8988T (cell line): ENCODE measurements around the gene PAX9.
"Not testable (repeated sequence)": the region's sequence is repeated elsewhere in the genome, so short reads cannot be mapped to it uniquely, and the experiment has no call there.

Experiments used
- DNase-seq: peaks from one replicate; pipeline ENCODE4 v3.0.0; 2011

The PAX9 gene

DNA sequence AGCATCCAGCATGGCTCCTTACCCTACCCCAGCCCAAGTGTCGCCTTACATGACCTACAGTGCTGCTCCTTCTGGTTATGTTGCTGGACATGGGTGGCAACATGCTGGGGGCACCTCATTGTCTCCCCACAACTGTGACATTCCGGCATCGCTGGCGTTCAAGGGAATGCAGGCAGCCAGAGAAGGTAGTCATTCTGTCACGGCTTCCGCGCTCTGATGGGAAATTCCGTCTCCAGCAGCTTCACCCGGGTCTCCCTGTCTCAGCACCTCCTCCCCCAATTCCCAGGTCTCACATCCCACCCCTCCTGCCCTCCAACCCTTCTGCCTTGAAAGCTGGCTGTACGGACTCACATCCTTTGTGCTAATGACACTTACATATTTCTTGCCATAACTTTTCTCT is 14.6 kb downstream of the PAX9 start:
- DNase-seq, result no peak

- no peak for DNase-seq
Measured at GRCh38 chr14:36682338-36682737, 20.7 kb downstream of the PAX9 start.

- DNase-seq, result no peak
Measured at GRCh38 chr14:36683083-36683724, 21.5 kb downstream of the PAX9 start.

- DNase-seq, result no peak
Measured at GRCh38 chr14:36684946-36685345, 23.3 kb downstream of the PAX9 start.

- DNase-seq, result no peak
Measured at GRCh38 chr14:36690311-36691040, 28.8 kb downstream of the PAX9 start.

DNA sequence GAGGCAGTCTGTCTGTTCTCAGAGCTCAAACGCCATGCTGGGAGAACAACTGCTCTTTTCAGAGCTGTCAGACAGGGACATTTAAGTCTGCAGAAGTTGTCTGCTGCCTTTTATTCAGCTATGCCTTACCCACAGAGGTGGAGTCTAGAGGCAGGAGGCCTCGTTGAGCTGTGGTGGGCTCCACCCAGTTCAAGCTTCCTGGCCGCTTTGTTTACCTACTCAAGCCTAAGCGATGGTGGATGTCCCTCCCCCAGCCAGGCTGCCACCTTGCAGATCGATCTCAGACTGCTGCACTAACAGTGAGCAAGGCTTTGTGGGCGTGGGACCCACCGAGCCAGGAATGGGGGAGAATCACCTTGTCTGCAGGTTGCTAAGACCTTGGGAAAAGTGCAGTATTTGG is 37.8 kb downstream of the PAX9 start:
- not testable (repeated sequence) for DNase-seq

GRCh38 chr14:36700651-36701050 is 39.0 kb downstream of the PAX9 start:
- DNase-seq, result no peak

DNA sequence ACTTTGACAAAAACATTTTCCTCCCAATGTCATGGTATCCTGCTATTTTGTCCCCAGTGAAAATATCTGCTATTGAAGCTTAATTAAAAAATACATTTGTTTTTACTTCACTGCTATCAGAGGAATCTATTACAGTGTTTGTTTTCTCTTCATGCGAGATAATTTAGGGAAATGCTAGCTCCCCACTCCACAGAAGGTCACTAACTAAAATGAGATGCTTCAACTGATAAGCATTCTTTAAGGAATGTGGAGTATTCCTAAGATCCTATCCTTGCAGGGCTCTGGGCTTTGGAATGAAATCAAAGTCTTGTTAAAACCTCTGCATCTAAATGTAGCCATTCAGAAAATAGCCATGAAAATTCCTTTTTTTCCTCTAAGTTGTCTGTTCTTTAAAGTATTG is 39.5 kb downstream of the PAX9 start:
- DNase-seq, result no peak

DNA sequence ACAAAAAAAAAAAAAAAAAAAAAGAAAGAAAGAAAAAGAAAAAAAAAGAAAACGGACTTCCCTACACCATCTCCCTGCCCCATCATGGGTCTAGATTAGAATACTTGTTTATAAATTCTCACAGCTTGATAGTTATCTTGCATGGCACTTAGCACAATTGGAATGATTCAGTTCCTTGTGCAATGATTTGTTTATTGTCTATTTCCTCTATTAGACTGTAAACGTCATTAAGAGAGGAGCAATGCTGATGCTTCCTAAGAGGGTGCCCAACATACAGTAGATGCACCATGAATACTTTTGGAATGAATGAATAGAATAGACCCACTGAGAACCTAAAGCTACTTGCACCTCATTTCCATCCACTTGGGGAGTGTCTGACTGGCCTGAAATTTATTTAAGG is 40.8 kb downstream of the PAX9 start:
- no peak for DNase-seq

- DNase-seq, result no peak
Measured at GRCh38 chr14:36707570-36707969, 45.9 kb downstream of the PAX9 start.

GRCh38 chr14:36713960-36714703 is 52.5 kb downstream of the PAX9 start:
- no peak for DNase-seq

- no peak for DNase-seq
Measured at GRCh38 chr14:36716614-36717184, 55.0 kb downstream of the PAX9 start.

- DNase-seq, result no peak
Measured at GRCh38 chr14:36717363-36717762, 55.7 kb downstream of the PAX9 start.

DNA sequence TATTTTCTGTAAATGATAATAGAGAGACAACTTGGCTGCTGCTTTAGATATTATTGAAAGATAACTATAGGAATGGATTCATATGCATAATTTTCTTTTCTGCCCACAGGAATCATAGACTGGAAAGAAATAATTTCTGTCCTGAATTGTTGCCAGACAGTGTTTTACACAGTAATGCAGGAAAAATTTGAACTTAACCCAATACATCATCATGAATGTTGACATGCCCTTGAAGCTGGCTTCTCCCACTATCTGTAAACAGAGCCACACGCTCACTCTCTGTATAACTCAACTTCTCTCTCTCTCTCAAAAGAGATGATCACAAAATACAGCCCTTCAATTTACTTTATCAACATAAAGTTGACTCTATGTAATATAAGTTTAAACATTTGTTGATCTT is 56.6 kb downstream of the PAX9 start:
- no peak for DNase-seq

GRCh38 chr14:36719823-36720222 is 58.2 kb downstream of the PAX9 start:
- DNase-seq, result no peak

DNA sequence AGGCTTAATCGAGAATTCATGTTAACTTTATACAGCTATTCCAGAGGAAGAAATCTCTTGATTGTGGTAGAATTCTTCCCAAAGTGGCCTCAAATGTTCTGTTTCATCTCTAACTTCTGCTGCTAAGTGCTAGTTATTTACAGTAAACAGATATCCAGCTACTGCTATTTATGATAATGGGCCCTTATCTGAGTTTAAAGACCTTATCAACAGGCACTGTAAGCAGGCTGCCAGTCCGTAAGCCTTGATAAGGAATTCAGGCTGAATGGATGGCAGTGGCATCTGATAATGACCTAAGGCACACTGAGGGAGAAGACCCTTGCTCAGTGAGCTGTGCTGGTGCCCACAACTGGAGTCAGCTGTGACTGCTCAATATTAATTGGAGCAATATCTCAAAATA is 59.0 kb downstream of the PAX9 start:
- no peak for DNase-seq

DNA sequence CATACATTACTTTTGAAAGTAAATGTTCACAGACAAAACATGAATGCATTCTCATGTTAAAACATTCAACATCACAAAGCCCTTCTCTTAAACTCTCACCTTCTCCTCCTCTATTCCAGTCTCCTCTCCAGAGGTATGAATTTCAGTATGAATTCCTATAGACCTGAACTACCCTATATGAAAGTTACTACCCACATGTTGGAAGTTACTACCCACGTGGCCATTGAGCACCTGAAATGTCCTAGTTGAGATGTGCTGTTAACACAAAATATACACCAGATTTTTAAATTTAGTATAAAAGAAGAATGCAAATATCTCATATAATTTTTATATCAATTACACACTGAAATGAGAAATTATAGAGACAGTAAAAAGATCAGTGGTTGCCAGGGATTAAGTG is 60.2 kb downstream of the PAX9 start:
- DNase-seq, result no peak

DNA sequence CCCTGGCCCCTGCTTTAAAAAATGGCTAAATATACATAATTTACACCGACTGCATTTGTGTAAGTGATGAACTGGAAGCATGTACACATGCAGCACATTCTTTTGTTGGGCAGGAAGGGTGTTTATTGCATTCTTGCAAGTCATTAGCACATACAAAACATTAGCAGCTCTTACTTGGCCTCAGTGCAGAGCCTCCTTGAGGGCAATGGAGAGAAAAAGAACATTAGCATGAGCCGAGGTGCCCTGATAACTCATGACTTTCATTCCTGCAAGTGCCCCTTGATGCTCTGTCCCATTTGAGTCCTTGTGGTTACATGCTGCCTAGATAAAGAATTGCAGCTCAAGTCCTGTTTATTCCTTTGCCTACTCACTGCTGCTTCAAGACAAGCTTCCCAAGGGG is 61.9 kb downstream of the PAX9 start:
- no peak for DNase-seq

DNA sequence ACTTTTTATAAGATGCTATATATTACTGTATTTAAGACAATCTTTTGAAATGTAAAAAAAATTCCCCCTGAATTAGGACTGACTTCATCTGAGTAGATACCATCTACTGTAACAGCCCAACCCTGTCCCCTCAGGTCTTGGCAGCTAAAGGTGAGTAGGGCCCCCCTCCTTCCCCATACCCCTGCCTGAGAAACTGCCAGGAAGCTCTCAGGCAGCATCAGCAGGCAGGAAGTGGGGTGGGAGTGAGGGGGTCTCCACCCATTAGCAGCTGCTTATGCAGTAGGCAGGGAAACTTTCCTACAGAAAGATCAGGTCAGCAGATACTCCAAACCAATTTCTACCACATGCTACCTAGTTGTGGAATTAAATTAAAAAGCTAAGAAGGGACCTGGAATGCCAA is 62.5 kb downstream of the PAX9 start:
- DNase-seq, result no peak

DNA sequence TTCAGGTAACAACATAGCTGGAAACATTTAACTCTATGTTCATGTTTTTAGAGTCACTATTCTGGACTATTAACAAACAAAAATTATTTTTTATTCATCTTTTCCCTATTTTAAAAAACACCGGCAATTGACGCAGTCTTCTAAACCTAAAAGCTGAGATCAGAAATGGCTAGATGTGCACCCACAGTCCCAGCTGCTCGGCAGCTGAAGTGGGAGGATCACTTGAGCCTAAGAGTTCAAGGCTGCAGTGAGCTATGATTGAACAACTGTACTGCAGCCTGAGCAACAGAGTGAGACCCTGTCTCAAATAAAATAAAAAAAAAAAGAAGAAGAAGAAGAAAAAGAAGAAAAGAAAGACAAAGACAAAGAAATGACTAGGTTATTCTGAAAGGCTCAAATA is 64.5 kb downstream of the PAX9 start:
- no peak for DNase-seq
